Stimulated activated naive CD8-positive, alpha-beta T cell treated with anti-CD3 and anti-CD28 coated beads, Interleukin-15, Interleukin-2, amounts not matched to agents 100 U/mL and 50 U/mL, for 24 hours (primary cell): ENCODE measurements around the gene AGBL4.
"Not testable (repeated sequence)": the region's sequence is repeated elsewhere in the genome, so short reads cannot be mapped to it uniquely, and the experiment has no call there.

ENCODE experiments used
- ATAC-seq: fragments of 150-1000 bp; cut with Tn5 transposase; one replicate; pipeline ENCODE4 v1.10.0; 2021
- DNase-seq: peaks from one replicate; pipeline ENCODE4 v3.0.0; 2021

Gene AGBL4

DNA sequence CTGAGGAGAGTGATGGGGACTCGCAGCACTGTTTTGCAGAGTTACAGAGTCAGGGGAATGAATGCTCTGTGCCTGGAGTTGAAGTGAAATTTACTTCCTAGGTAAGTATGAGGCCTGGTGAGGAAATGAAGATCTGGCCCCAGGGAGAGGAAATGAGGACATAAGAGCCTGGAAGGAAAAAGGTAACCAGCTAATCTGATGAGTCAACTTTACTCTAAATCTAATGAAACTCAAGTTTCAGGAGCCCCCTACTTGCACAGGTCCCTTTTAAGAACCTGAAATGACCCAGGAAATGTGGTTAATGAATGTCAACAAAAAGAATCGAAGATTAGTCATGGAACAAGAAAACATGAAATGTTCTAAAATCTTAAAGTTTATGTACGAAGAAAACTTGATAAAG, 599.0 kb downstream of the AGBL4 start:
- no peak for DNase-seq
- ATAC-seq: no peak

DNA sequence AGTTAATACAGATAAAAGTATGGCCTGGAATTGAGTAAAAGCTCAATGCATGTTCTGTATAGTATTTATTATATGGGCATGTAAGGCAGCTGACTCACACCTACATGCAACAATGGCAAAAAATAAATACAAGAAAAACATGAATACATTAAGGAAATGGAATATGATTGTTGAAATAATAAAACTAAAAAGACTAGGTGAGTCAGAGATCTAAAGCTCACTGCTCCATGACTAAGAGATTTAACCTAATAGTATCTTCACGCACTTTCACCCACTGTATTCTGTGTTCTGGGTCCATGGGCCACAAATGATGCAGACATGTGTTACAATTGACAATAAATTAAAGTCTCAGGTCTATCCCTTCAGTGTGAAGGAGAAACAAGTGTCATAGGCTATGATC, 607.0 kb downstream of the AGBL4 start:
- no peak for ATAC-seq
- DNase-seq: no peak

- ATAC-seq (no peak), DNase-seq (no peak)
Observed at GRCh38 chr1:49408346-49408745, 615.4 kb downstream of the AGBL4 start.

- no peak for DNase-seq
- no peak for ATAC-seq
Observed at GRCh38 chr1:49397086-49397485, 626.7 kb downstream of the AGBL4 start.

GRCh38 chr1:49394200-49394599, 629.6 kb downstream of the AGBL4 start:
- DNase-seq: no peak
- ATAC-seq: no peak

DNA sequence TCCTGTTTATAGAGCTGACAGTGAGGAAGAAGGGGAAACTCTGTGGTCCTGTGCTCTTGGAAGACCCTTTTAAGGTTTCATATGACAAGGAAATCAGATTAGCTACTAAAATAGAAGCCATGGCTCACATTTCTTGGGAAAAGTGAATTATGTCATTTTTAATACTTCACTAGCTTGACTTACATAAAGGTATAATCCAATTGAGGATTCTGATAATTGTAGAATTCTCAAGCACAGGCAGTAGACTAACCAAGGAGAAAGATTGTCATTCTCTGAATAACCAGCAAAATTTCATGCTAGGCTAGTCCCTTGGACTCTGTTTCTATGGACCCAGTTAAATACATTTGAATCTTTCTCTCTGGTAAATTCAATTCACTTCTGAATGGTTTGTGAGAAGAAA, 634.1 kb downstream of the AGBL4 start:
- no peak for DNase-seq
- ATAC-seq: no peak

DNA sequence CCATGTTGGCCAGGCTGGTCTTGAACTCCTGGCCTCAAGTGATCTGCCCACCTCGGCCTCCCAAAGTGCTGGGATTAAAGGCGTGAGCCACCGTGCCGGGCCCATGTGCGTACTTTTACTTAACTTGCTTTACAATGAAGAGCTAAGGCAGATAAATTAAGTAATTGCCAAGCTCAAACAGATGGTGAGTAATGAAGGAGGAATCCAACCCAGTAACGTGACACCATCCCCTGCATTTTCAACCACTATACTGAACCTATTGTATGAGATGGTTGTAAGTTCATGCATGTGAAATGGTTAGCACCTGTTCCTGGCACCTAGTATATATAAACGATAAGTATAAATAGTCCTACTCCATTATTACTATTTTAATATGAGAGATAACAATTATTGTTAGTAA, 659.1 kb downstream of the AGBL4 start:
- ATAC-seq (no peak), DNase-seq (no peak)

DNA sequence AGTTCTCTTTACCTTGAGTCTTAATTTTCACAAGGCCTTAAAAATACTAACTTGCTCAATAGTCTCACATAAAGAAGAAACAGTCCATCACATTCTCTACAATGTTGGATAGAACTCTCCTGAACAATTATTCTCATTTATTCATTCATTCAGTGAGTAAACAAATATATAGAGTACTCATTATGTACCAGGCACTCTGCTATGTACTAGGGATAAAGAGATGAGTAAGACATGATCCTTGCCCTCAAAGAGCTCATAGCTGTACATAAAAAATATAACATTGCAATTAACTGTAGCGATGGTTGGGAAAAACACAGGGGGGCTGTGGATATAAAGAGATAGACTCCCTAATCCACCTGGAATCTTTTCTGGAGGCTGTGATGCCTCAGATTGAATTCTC, 660.1 kb downstream of the AGBL4 start:
- ATAC-seq (no peak), DNase-seq (no peak)

GRCh38 chr1:49358036-49358435, 665.7 kb downstream of the AGBL4 start:
- DNase-seq (no peak), ATAC-seq (no peak)

DNA sequence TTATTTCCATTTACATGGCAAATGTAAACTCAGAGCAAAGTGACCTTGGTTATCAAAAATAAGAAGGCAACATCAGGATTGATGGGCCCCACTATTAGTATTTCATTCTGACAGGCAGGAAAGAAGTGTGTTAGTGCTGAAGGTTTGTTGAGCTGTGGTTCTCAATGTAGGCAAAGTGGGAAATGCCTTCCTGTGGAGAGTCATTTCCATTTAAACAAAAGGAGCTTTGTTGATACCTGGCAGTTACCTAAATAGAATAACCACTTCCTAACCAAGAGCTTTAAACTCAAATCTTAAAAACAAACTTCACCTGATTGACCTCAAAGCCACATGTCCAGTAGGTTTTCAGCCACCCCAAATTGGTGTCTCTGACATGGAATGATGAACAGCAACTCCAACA, 667.2 kb downstream of the AGBL4 start:
- DNase-seq: no peak
- ATAC-seq: no peak

DNA sequence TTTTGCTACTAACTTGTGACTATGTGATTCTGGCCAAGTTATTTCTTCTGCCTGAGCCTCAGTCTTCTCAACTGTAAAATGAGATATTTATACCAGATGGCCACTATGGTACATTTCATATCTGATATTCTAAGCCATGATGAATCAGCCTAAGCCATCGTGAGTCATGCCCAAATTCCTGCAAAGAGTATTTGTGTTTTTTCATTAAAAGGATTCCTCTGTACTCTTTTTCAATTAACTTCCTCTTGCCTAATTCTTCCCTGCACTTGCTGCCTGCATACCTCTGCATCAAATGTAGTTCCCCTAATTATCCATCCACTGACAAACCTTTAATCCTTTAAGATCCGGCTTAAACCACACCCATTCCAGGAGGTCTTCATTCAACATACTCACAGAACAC, 672.0 kb downstream of the AGBL4 start:
- no peak for ATAC-seq
- no peak for DNase-seq

GRCh38 chr1:49346767-49347349, 676.9 kb downstream of the AGBL4 start:
- DNase-seq (no peak), ATAC-seq (no peak)

- DNase-seq (no peak), ATAC-seq (no peak)
Observed at GRCh38 chr1:49340576-49340975, 683.2 kb downstream of the AGBL4 start.

GRCh38 chr1:49339043-49339442, 684.7 kb downstream of the AGBL4 start:
- DNase-seq (no peak), ATAC-seq (no peak)

GRCh38 chr1:49337251-49337650, 686.5 kb downstream of the AGBL4 start:
- no peak for DNase-seq
- no peak for ATAC-seq

- ATAC-seq (no peak), DNase-seq (no peak)
Observed at GRCh38 chr1:49333906-49334305, 689.8 kb downstream of the AGBL4 start.

DNA sequence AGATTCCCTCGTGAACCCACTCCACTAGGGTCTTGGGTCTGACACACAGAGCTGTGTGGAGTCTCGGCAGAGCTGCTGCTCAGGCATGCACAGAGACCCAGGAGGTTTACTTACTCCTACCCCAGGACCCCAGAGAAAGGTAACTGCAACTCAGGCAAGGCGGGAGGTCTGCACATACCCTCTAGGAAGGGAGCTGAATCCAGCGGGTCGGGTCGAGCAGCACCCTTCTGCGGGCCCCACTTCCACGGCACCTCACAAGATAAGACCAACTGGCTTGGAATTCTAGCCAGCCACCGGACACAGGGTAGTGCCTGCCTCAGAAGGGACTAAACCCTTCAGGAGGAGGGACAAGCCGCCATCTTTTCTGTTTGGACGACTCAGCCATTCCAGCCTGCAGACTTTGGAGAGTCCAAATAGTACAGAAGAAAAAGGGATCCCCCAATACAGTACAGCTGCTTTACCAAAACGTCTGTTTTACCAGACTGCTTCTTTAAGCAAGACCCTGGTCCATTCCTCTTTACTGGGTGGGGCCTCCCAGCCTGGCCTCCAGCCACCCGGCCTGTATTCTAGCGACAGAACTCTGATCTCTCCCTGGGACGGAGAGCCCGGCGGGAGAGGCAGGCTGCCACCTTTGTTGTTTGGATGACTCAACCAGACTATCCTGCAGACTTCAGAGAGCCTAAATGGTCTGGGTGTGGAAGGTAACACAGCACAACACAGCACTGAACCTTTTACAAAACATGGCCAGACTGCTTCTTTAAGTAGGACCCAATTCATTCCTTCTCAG, 692.5 kb downstream of the AGBL4 start:
- ATAC-seq: no peak
- DNase-seq: no peak

DNA sequence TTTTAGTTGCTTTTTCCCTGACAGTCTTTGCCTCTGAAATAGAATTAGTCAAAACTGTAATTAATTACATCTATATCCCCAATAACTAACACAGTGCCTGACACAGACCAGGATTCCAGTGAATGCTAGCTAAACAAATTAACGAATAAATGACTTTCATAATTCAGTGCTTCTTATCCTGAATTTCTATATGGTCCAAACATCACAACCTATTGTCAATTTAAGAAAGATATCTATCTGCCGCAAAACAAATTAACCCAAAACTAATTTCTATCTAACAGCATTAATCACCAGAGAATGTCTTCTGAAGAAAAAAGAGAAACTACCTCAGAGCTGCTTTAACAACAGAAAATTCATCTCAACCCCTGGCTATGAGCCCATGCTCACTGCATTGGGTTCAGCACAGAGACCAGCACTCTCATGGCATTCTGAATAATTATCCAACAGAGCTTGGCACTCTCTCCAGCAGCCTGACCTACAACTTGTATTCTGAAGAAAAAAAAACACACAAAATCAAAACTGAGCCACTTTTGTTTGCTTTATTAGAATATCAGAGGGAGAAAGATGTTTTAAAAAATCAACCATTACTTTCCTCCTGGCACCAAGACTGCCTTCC, 699.7 kb downstream of the AGBL4 start:
- DNase-seq (no peak), ATAC-seq (no peak)

DNA sequence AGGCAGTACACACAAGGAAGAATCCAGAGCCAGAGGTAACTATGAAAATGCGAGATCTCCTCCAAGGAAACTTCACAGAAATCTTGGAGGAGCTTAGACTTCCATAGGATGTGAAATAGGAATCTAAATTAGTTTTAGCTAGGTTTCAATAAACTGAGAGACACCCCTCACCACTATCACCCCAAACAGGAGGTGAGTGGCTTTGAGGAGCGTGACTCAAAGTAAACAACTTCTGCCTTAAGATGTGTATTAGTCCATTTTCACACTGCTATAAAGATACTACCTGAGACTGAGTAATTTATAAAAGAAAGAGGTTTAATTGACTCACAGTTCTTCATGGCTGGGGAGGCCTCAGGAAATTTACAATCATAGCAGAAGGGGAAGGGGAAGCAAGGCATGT, 703.3 kb downstream of the AGBL4 start:
- not testable (repeated sequence) for ATAC-seq, DNase-seq

DNA sequence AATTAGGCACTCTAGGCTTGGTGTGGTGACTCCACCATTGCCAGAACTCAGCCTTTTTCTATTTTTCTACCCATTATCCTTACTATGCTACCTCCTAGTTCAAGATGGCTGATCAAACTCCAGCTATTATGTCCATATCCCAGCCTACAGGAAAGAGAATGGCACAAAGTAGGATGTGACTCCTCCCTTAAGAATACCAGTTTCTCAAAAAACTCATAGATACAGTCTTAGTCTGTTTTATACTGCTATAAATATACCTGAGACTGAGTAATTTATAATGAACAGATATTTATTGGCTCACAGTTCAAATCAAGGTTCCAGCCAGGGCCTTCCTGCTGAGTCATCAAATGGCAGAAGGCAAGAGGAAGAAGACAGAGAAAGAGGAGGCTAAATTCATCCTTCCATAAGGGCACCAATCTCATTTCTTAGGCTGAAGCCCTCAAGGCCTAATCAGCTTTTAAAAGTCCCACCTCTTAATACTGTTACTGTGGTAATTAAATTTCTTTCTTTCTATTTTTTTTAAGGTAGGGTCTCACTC, 704.3 kb downstream of the AGBL4 start:
- ATAC-seq (no peak), DNase-seq (no peak)

DNA sequence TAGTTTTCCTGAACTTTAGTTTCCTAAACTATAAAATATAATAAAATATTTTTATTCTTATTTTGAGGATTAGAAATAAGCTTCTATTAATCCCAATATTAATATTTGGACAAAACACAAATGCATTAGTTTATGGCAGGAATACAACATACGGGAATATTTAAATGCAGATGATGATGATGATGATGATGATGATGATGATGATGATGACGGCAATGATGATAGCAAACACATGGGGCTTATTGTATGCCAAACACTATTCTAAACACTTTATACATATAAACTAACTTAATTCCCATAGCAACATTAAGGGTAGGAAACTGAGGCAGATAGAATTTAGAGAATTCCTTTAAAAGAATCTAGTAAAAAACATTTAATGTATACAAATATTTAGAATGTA, 705.5 kb downstream of the AGBL4 start:
- ATAC-seq: no peak
- no peak for DNase-seq

- no peak for ATAC-seq
Observed at GRCh38 chr1:49307457-49307856, 716.3 kb downstream of the AGBL4 start.

DNA sequence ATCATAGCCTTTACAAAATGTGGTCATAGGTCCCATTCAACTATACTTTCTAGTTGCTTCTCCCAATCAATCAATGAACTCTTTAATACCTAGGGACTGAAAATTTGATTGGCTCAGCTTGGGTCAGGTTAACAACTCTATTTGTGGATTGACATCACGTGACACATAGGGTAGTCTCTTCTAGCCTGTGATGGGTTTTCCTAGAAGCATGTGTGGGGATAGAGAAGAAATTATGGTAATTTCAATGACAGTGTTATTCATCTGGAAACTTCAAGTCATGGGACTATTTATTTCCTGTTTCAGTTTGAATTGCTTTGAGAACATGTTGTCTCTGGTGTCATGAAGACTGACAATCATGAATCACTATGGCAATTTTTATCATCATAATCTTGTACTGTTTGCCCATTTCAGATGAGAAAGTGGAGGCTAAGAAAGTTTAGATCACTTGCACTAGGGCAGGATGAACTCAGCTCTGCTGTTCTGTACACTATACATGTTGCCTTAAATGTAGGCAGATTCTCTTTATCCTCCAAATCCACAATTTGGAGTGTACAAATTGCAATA, 717.2 kb downstream of the AGBL4 start:
- no peak for DNase-seq
- ATAC-seq: no peak

More at GRCh38 chr1:49307457-49307856, 716.3 kb downstream of the AGBL4 start:
- no peak for DNase-seq
